Endothelial cell of umbilical vein (primary cell): Measurements from ENCODE around the gene RNFT2. TPM values are rescaled to one million over a fixed set of nuclear protein-coding genes. Genes with fewer than 3 reads are reported as not detected.

Experiments used
- Bru-seq: library from RNA; stranded (reverse); fragments of 400-500 nt; gene quantifications from one replicate; lab custom pipeline; 2021; lab: Mats Ljungman, UMichigan
- BruChase-seq, 2 experiments: library from RNA; stranded (reverse); fragments of 400-500 nt; gene quantifications; one replicate each; lab custom pipeline; 2021; lab: Mats Ljungman, UMichigan
- BruUV-seq: library from RNA; stranded (reverse); fragments of 400-500 nt; replicated peaks from 2 replicates; lab custom pipeline; 2021; lab: Mats Ljungman, UMichigan
- CTCF ChIA-PET: fragments of 300-600, 350-600 bp; sonication (Branson Sonifier 250); formaldehyde crosslinking; loops from one replicate; lab custom pipeline; 2021; ENCODE audit warnings: antibody characterized with exemption, inconsistent platforms; lab: Charles Lee
- POLR2A ChIA-PET: fragments of 300-600, 350-600 bp; sonication (Branson Sonifier 250); formaldehyde crosslinking; loops from one replicate; lab custom pipeline; 2021; ENCODE audit warnings: antibody characterized with exemption, inconsistent platforms; lab: Charles Lee
- DNase-seq: peaks from one replicate; pipeline ENCODE4 v3.0.0-alpha.2; 2011; ENCODE audit warnings: low read depth, low spot score
- FAIRE-seq: peaks from 2 replicates; lab custom pipeline; 2011; peaks lifted over from hg19 to GRCh38; lab: Jason Lieb, UNC
- H2AFZ ChIP-seq: 2 replicates; pipeline ENCODE4 v1.6.0; 2012; ENCODE audit warnings: low read depth, low read length, control low read depth, inconsistent platforms
- H3K27ac ChIP-seq: 2 replicates; pipeline ENCODE4 v1.5.1; 2011; ENCODE audit warnings: low read depth, mild to moderate bottlenecking, control low read depth, low read length, moderate library complexity; ENCODE audit not compliant: insufficient read depth
- H3K27me3 ChIP-seq, 2 experiments: 2 replicates each; pipeline versions ENCODE4 v1.6.0 to v1.6.1; 2011; ENCODE audit warnings: low read length in 2 of 2, mixed read lengths in 1 of 2; ENCODE audit not compliant: control insufficient read depth in 2 of 2, insufficient read depth in 2 of 2
- H3K36me3 ChIP-seq, 2 experiments: 2 replicates in 1 of 2; 3 replicates in 1 of 2; pipeline ENCODE4 v1.5.1; 2011; ENCODE audit warnings: low read length in 2 of 2, mild to moderate bottlenecking in 1 of 2, moderate library complexity in 1 of 2; ENCODE audit not compliant: control insufficient read depth in 2 of 2, insufficient read depth in 2 of 2; ENCODE audit errors: extremely low read depth in 1 of 2
- H3K4me1 ChIP-seq: 3 replicates; pipeline ENCODE4 v1.5.1; 2011; ENCODE audit warnings: mild to moderate bottlenecking, low read length; ENCODE audit not compliant: control insufficient read depth, insufficient read depth; ENCODE audit errors: extremely low read depth
- H3K4me2 ChIP-seq: 2 replicates; pipeline ENCODE4 v1.6.1; 2011; ENCODE audit warnings: low read length, control low read depth, mixed read lengths; ENCODE audit not compliant: insufficient read depth
- H3K4me3 ChIP-seq, 3 experiments: fragments of 200-600 bp in 1 of 3; sonication (generic), shearing (Covaris generic) in 1 of 3; replicated peaks in 1 of 3; 2 replicates each; pipeline ENCODE4 v1.5.1; 2011 to 2016; ENCODE audit warnings: control low read depth in 3 of 3, low read length in 3 of 3, mild to moderate bottlenecking in 2 of 3, inconsistent platforms in 1 of 3, low read depth in 1 of 3, moderate library complexity in 1 of 3; ENCODE audit not compliant: insufficient read depth in 1 of 3
- H3K79me2 ChIP-seq: 2 replicates; pipeline ENCODE4 v1.6.0; 2012; ENCODE audit warnings: low read length, inconsistent platforms; ENCODE audit not compliant: control insufficient read depth, insufficient read depth
- H3K9ac ChIP-seq: replicated peaks from 2 replicates; pipeline ENCODE3; 2011; ENCODE audit warnings: low read length, control low read depth; ENCODE audit not compliant: insufficient read depth; ENCODE audit errors: extremely low read depth
- H3K9me1 ChIP-seq: replicated peaks from 3 replicates; pipeline ENCODE4 v1.6.0; 2011; ENCODE audit warnings: mild to moderate bottlenecking, low read length; ENCODE audit not compliant: control insufficient read depth, insufficient read depth; ENCODE audit errors: extremely low read depth
- H3K9me3 ChIP-seq: replicated peaks from 2 replicates; pipeline ENCODE4 v1.5.1; 2012; ENCODE audit warnings: low read length, inconsistent platforms; ENCODE audit not compliant: control insufficient read depth, insufficient read depth
- H4K20me1 ChIP-seq: replicated peaks from 2 replicates; pipeline ENCODE3; 2011; ENCODE audit warnings: mild to moderate bottlenecking, low read length; ENCODE audit not compliant: control insufficient read depth, insufficient read depth; ENCODE audit errors: extremely low read depth
- EZH2 ChIP-seq: IDR thresholded peaks from 2 replicates; pipeline ENCODE4 v1.6.1; 2012; ENCODE audit warnings: borderline replicate concordance, low read depth, mild to moderate bottlenecking, moderate library complexity, low read length, inconsistent platforms; ENCODE audit not compliant: severe bottlenecking
- FOS ChIP-seq: IDR thresholded peaks from 2 replicates; pipeline ENCODE4 v1.6.1; 2011; ENCODE audit warnings: mild to moderate bottlenecking, low read length, moderate library complexity, borderline replicate concordance; ENCODE audit not compliant: insufficient read depth
- GATA2 ChIP-seq: IDR thresholded peaks from 2 replicates; pipeline ENCODE4 v1.7.0; 2011; ENCODE audit warnings: low read depth, mild to moderate bottlenecking, moderate library complexity, mixed read lengths, low read length; ENCODE audit not compliant: insufficient read length, insufficient read depth
- JUN ChIP-seq: IDR thresholded peaks from 2 replicates; pipeline ENCODE4 v1.6.1; 2011; ENCODE audit warnings: borderline replicate concordance, low read depth; ENCODE audit not compliant: insufficient read length, insufficient read depth
- MYC ChIP-seq: IDR thresholded peaks from one replicate; pipeline ENCODE4 v1.6.1; 2011; ENCODE audit warnings: mild to moderate bottlenecking, low read depth, low read length
- POLR2A ChIP-seq: IDR thresholded peaks from 2 replicates; pipeline ENCODE4 v1.6.1; 2012; ENCODE audit warnings: low read depth, mild to moderate bottlenecking, control low read depth, low read length
- POLR2AphosphoS5 ChIP-seq: IDR thresholded peaks from 2 replicates; pipeline ENCODE4 v1.6.1; 2012; ENCODE audit warnings: low read depth, mild to moderate bottlenecking, control low read depth, low read length, moderate library complexity; ENCODE audit not compliant: insufficient read depth
- dilution Hi-C: fragments of 300-500 bp; cut with MboI; formaldehyde crosslinking; loops from one replicate; pipeline ENCODE4 v1.15.0; 2019; ENCODE audit warnings: low sequenced_read_pairs; ENCODE audit not compliant: extremely low pct_ligation_motif_present
- intact Hi-C: fragments of 100-400 bp; cut with micrococcal nuclease; formaldehyde crosslinking; loops from one replicate; pipeline ENCODE4 v1.10.0; 2022
- long read RNA-seq: library from polyadenylated mRNA; stranded (forward); transcript quantifications from one replicate; pipeline ENCODE4 v2.0.0, GENCODE V29; 2021
- polyA minus RNA-seq, 3 experiments: library from RNA; depleted of rRNA, polyadenylated mRNA; stranded (reverse); fragments of >200 nt; gene quantifications; 1 replicate in 1 of 3; 2 replicates in 2 of 3; pipeline ENCODE4 v1.2.3, GENCODE V29; 2011
- polyA plus RNA-seq, 4 experiments: library from polyadenylated mRNA; depleted of rRNA in 3 of 4; stranded (reverse) in 3 of 4; unstranded in 1 of 4; fragments of >200 nt; gene quantifications; 2 replicates each; pipeline versions ENCODE4 v1.2.1 to v1.2.3, GENCODE V29; 2011 to 2012; ENCODE audit warnings: missing spikeins in 1 of 4
- total RNA-seq: library from RNA; stranded (reverse); gene quantifications from 2 replicates; pipeline ENCODE4 v1.2.3, GENCODE V29; 2021
- TF ChIP-seq, protein P1 (sequence below): IDR thresholded peaks from 2 replicates; pipeline ENCODE4 v1.6.1; 2011; ENCODE audit not compliant: insufficient read depth, insufficient read length
- TF ChIP-seq, protein P2 (sequence below), 2 donors: IDR thresholded peaks; 1 replicate in 1 of 2; 2 replicates in 1 of 2; pipeline ENCODE4 v1.5.1; 2011; ENCODE audit warnings: low read length in 2 of 2, mild to moderate bottlenecking in 2 of 2, moderate library complexity in 2 of 2, control low read depth in 1 of 2, inconsistent platforms in 1 of 2, low read depth in 1 of 2; ENCODE audit not compliant: insufficient read depth in 1 of 2; ENCODE audit errors: extremely low read depth in 1 of 2

The RNFT2 gene, protein sequence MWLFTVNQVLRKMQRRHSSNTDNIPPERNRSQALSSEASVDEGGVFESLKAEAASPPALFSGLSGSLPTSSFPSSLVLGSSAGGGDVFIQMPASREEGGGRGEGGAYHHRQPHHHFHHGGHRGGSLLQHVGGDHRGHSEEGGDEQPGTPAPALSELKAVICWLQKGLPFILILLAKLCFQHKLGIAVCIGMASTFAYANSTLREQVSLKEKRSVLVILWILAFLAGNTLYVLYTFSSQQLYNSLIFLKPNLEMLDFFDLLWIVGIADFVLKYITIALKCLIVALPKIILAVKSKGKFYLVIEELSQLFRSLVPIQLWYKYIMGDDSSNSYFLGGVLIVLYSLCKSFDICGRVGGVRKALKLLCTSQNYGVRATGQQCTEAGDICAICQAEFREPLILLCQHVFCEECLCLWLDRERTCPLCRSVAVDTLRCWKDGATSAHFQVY
- total RNA-seq: 5.1 and 6.6 TPM in 2 replicates
- 1.4 and 1.7 TPM in 2 replicates for polyA plus RNA-seq
- polyA plus RNA-seq (2011; cell fraction: cytosol; rRNA removed): 1.5 TPM in 2 replicates
- 1.8 TPM in 2 replicates for polyA plus RNA-seq (2011; cell fraction: nucleus; rRNA removed)
- polyA plus RNA-seq (2012): 0.23 and 0.46 TPM in 2 replicates
- polyA minus RNA-seq: 5.2 and 6.8 TPM in 2 replicates
- polyA minus RNA-seq (2011; cell fraction: cytosol; rRNA and poly(A)+ RNA removed): 14.1 TPM
- 1.3 and 1.9 TPM in 2 replicates for polyA minus RNA-seq (2011; cell fraction: nucleus; rRNA and poly(A)+ RNA removed)
- Bru-seq, nascent RNA: percentile 32 among the genes with signal in this experiment
- percentile 29 among the genes with signal in this experiment for BruChase-seq, experiment 1, labeled RNA remaining after a 6-hour chase
- BruChase-seq, experiment 2, labeled RNA remaining after a 2-hour chase: percentile 27 among the genes with signal in this experiment
- long read RNA-seq, partial matches to known transcripts: 1 of 2 reads
- long read RNA-seq, other reads (novel, unspliced or antisense): 1 of 2 reads

DNA sequence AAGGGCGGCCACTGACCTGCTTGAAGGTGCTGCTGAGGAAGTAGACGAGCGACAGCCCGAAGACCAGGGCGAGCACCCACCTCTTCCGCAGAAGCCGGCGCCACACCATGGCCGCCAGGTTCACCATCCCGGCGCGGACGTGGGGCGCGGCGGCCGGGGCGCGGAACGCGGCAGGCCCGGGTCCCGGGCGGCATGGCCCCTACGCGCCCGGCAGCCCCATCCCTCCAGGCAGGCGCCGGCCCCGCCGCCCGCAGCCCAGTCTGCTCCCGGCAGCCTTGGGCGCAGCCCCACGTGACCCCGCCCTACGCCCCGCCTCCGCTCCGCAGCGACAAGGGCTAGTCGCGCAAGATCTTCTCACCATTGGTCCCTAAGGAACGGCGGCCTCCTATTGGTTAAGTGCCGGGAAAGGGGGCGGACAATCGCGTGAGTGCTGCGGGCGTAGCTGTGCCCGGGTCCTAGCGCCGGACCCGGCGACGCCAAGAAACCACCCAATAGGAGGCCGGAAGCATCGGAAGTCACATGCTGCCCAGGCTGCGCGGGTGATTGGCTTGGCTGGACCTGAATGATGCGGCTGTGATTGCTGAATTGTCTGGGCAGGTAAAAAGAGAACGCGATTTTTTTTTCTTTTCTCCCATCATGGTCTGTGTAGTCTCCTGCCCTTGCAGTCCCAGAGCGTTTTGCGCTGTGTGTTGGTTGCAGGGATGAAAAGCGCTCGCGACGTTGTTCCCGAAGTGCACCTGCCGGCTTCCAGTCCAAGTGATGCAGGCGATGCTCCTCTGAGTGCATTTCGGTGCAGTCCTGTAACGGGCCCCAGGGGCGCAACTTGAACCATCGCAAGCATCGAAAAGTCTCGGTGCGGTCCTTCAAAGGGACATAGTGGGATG lies at the start of gene RNFT2, which contains the start of gene SPRING1:
Gene RNFT2 (plus strand): TSS at position 542 of the 884 bp plus-strand sequence. CDS start 2,183 bp downstream, outside the sequence.
Gene SPRING1 (minus strand): TSS at position 296 of the 884 bp plus-strand sequence. CDS start 169 bp downstream, at position 127.
- Histone ChIP-seq H3K27ac (peak within 1 kb of the TSS; percentile 24), H3K9me1 (no peaks in the 10 kb centered on the region), H3K4me3 (peak within 1 kb of the TSS; percentile 39 to 98 (median 66)), H3K4me2 (peak within 1 kb of the TSS; percentile 69), H3K9me3 (no peaks in the 10 kb centered on the region), H3K27me3 (no peaks in the 10 kb centered on the region), H3K9ac (peak within 1 kb of the TSS; percentile 69), H3K79me2 (peaks cover 22% of the 10 kb centered on the region), H3K36me3 (peaks cover 0 to 2% of the 10 kb centered on the region in 2 experiments), H2AFZ (peak within 1 kb of the TSS; percentile 79), H4K20me1 (no peaks in the 10 kb centered on the region), H3K4me1 (peaks cover 10% of the 10 kb centered on the region)
- BruUV-seq: no TSS peak
- peak; percentile 96 for FAIRE-seq
- DNase-seq: peak; percentile 99
- TF ChIP-seq, protein P1, sequence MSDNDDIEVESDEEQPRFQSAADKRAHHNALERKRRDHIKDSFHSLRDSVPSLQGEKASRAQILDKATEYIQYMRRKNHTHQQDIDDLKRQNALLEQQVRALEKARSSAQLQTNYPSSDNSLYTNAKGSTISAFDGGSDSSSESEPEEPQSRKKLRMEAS: peak; percentile 92
- peak; percentile 96 for TF ChIP-seq POLR2A
- TF ChIP-seq EZH2: no peak
- no peak for TF ChIP-seq JUN
- TF ChIP-seq, protein P2, sequence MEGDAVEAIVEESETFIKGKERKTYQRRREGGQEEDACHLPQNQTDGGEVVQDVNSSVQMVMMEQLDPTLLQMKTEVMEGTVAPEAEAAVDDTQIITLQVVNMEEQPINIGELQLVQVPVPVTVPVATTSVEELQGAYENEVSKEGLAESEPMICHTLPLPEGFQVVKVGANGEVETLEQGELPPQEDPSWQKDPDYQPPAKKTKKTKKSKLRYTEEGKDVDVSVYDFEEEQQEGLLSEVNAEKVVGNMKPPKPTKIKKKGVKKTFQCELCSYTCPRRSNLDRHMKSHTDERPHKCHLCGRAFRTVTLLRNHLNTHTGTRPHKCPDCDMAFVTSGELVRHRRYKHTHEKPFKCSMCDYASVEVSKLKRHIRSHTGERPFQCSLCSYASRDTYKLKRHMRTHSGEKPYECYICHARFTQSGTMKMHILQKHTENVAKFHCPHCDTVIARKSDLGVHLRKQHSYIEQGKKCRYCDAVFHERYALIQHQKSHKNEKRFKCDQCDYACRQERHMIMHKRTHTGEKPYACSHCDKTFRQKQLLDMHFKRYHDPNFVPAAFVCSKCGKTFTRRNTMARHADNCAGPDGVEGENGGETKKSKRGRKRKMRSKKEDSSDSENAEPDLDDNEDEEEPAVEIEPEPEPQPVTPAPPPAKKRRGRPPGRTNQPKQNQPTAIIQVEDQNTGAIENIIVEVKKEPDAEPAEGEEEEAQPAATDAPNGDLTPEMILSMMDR (IDR thresholded peaks at IDR 0.05; ENCODE audit: extremely low read depth in 1 of 2, insufficient read depth in 1 of 2, low read depth in 1 of 2, low read length in 2 of 2): no peak
- TF ChIP-seq FOS: no peak
- TF ChIP-seq GATA2: no peak
- peak; percentile 80 for TF ChIP-seq POLR2AphosphoS5
- no peak for TF ChIP-seq MYC
- ChIA-PET CTCF (interaction anchor here (0.7 kb wide), 1 partner anchor 19 kb away, joined by 3 read pairs; no protein-coding TSS in a partner anchor), POLR2A (no interaction called here)
- dilution Hi-C loops (no loop called here), intact Hi-C loops (loop anchor here (1.0 to 10.0 kb wide), 5 partner anchors 19 to 277 kb away; partner anchors contain the start of gene FBXW8)
